Left ventricle myocardium inferior (tissue), 1 donor: ENCODE data around the gene GCNA. TPM values are rescaled to one million over a fixed set of nuclear protein-coding genes. Genes with fewer than 3 reads are reported as not detected.
"Not testable (repeated sequence)": the region's sequence is repeated elsewhere in the genome, so short reads cannot be mapped to it uniquely, and the experiment has no call there.

Source experiments
- DNase-seq: peaks from one replicate; pipeline ENCODE4 v3.0.0-alpha.2; 2020
- H3K27ac ChIP-seq: fragments of 200-600 bp; replicated peaks from 2 replicates; pipeline ENCODE4 v1.8.0; 2021
- H3K27me3 ChIP-seq: fragments of 200-600 bp; 2 replicates; pipeline ENCODE4 v1.8.0; 2021; ENCODE audit warnings: low read depth
- H3K36me3 ChIP-seq: fragments of 200-600 bp; 2 replicates; pipeline ENCODE4 v1.8.0; 2021
- H3K4me1 ChIP-seq: fragments of 200-600 bp; 2 replicates; pipeline ENCODE4 v1.8.0; 2021
- H3K4me3 ChIP-seq: fragments of 200-600 bp; 2 replicates; pipeline ENCODE4 v1.8.0; 2021; ENCODE audit warnings: mild to moderate bottlenecking, moderate library complexity
- H3K9me3 ChIP-seq: fragments of 200-600 bp; replicated peaks from 2 replicates; pipeline ENCODE4 v1.8.0; 2021
- CTCF ChIP-seq: fragments of 200-600 bp; IDR thresholded peaks from 2 replicates; pipeline ENCODE4 v1.8.0; 2021; ENCODE audit warnings: antibody characterized with exemption, mild to moderate bottlenecking, borderline replicate concordance
- intact Hi-C: fragments of 100-400 bp; cut with micrococcal nuclease; formaldehyde crosslinking; loops from one replicate; pipeline ENCODE4 v1.11.0; 2022
- total RNA-seq: library from RNA; stranded (reverse); fragmentation: NEBNext Ultra II Directional; extraction: Animal tissue kit (Norgen Biotek cat#: 25700); gene quantifications from one replicate; pipeline ENCODE4 v1.2.1, GENCODE V29; 2021
- donor health status: DM: no; HTN: yes; CAD: no; lungs with severe emphysema.

GCNA gene
- total RNA-seq, 1 donor from 2014 or later: 1.4 TPM

DNA sequence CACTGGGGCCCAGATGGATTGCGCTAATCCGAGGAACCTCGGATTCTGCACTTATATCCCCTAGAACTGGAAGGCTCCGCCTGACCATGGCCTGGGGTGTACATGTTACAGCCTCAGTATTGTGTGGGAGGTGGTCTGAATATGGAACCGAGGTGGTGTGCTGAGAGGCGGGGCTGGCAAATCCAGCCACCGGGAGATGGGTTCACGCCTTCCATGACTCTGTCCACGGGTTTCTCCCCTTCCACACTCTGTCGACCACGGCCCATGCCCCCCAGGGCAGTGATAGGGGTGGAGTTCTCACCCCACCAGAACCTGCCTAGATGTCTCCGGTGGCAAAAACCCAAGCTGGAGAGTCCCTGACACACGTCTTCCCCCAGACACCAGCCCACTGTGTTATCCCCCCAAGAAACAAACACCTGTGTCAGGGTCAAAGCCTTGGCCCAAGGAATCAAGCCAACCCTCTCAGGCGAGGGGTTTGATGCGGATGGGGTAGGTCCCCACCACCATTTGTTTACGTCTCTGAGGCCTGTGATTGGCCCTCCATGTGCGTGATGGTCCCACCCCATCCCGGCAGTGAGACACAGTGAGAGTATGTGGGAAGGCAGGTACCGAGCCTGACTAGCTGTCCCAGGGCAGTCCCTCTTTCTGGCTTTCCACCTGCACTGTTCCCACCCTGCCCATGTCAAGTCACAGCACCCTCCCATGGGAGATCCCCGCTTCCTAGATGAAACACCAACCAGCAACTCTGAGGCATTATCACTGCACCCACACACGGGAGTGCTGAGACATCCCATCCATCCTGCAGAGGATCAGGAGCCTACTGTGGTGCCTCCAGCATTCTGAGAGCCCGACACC, 82.6 kb downstream of the GCNA start:
- no peaks in the 10 kb centered on the region for H3K4me1 ChIP-seq
- no peaks in the 10 kb centered on the region for H3K36me3 ChIP-seq
- no peak for DNase-seq
- H3K4me3 ChIP-seq: no peak overlapping the region
- no peak for TF ChIP-seq CTCF
- intact Hi-C loops: no loop called here
- H3K27me3 ChIP-seq: no peaks in the 10 kb centered on the region
- H3K9me3 ChIP-seq: no peaks in the 10 kb centered on the region
- H3K27ac ChIP-seq: no peak overlapping the region

DNA sequence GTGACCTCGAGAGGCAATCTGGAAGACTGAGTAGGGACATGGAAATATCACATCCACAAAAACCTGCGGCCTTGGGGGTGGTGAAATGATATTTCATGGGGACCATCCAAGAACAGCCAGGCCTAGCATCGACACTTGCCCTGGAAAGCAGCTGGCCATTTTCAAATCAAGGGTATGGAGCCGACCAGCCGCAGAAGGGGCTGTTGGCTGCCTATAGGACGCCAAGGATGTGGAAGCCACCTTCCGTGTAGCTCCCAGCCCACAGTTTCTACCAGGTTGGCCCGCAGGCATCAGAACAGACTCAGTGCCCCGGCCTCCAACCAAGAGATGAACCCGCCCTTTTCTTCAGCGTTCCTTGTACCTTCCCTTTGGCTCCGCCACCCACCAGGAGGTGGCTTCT, 83.7 kb downstream of the GCNA start:
- no peak overlapping the region for H3K27ac ChIP-seq
- no peak overlapping the region for H3K4me3 ChIP-seq
- intact Hi-C loops: no loop called here
- no peaks in the 10 kb centered on the region for H3K4me1 ChIP-seq
- no peaks in the 10 kb centered on the region for H3K27me3 ChIP-seq
- no peaks in the 10 kb centered on the region for H3K36me3 ChIP-seq
- no peak for DNase-seq
- no peak for TF ChIP-seq CTCF
- no peaks in the 10 kb centered on the region for H3K9me3 ChIP-seq

DNA sequence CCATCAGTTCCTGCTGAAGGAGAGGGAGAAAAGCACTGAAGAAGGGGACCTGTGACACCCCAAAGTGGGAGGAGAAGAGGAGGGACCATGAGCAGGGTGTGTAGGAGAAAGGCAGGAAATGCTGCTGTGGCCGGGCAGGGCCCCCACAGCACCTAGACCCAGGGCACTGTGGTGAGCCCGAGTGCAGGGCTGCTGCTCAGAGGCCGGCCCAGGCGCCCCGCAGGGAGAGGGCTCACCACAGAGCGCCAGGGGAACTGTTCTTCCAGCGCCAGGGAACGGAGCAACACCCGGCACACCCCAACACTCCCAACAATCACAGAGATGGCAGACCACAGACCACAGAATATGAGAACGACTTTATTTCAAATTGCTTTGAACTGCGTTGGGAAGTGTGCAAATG, 84.4 kb downstream of the GCNA start:
- H3K4me1 ChIP-seq, H3K36me3 ChIP-seq, intact Hi-C loops, H3K27me3 ChIP-seq, H3K27ac ChIP-seq, H3K9me3 ChIP-seq, DNase-seq, H3K4me3 ChIP-seq: not testable (repeated sequence)

Other genes starting within 250 kb of the GCNA start
- gene TAF1, start 212.1 kb upstream of the GCNA start, total RNA-seq: 15.9 TPM
- gene OGT, start 45.3 kb upstream of the GCNA start, total RNA-seq: 83.8 TPM
- not detected for gene CXCR3, start 40.1 kb downstream of the GCNA start, total RNA-seq
- gene CXorf49, start 139.8 kb downstream of the GCNA start, total RNA-seq: not detected
- gene CXorf49B, start 184.9 kb downstream of the GCNA start, total RNA-seq: not detected